ENCODE data around the gene HTR5A.

HTR5A gene

GRCh38 chr7:155107126-155107525 is 37.0 kb downstream of the HTR5A start:
- DNase-seq (ENCODE audit: insufficient read length, low spot score) (no peak), FAIRE-seq (no peak)
- no peak for TF ChIP-seq PAX5 (IDR thresholded peaks at IDR 0.05; ENCODE audit: insufficient read depth, low read length, severe bottlenecking)
- TF ChIP-seq SPI1 (IDR thresholded peaks at IDR 0.05; ENCODE audit: low read depth, low read length), result no peak
- no peak for TF ChIP-seq TAF1 (IDR thresholded peaks at IDR 0.05; ENCODE audit: low read depth, low read length)
- TF ChIP-seq POLR2AphosphoS5 (IDR thresholded peaks at IDR 0.05; ENCODE audit: low read depth, low read length), result no peak
- no peak for TF ChIP-seq POU2F2 (IDR thresholded peaks at IDR 0.05; ENCODE audit: low read depth, low read length)
- no peak for TF ChIP-seq POLR2A (IDR thresholded peaks at IDR 0.05; ENCODE audit: low read depth, low read length)

DNA sequence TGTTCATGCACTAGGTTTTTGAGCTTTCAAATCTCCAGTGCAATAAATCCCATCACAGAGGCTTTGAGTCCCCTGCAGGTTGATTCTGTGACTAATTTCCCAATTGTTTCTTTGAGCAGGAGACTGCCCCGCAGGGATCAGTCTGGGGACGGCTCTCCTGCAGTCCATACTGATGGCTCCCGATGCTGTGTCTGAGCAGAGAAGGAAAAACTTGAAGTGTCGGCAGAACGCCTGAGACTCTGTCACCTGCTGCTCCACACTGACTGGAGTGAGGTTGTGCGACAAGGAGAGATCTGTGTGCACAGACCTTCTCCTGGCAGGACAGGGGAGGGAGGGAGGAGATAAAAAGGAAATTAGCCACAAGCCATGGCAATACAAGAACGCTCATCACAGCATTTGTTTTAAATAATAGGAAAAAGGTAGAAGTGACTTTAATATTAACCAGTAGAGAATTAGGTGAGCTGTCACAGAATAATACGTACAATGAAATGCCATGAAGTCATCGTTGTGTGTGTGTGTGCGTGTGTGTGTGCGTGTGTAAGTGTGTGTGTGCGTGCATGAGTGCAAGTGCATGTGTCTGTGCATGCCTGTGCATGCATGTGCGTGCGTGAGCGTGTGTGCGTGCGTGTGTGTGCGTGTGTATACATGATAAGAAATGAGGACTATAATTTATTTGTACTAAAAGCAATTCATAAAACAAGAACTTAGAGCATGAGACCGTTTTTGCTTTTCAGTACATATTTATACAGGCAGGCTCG is 38.2 kb downstream of the HTR5A start:
- FAIRE-seq (no peak), DNase-seq (ENCODE audit: insufficient read length, low spot score) (no peak)
- TF ChIP-seq POU2F2 (IDR thresholded peaks at IDR 0.05; ENCODE audit: low read depth, low read length) (no peak), POLR2AphosphoS5 (IDR thresholded peaks at IDR 0.05; ENCODE audit: low read depth, low read length) (no peak)

DNA sequence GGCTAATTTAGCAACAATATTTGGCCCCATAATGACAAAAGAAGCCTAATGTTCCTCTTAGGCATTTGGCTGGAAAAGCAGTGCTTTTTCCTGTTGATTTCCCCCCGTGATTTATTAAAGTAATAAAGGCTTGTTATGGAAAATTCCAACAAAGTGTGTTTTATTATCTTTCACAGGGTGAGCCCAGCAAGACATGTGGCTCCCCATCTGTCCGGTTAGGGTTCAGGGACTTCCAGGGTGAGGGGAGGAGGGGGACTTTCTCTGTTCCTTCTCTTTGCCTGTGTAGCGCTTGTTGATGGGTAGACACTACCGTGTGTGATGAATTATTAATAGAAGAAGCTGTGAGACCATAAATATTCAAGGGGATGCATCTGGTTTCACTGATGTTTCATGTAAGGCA is 39.0 kb downstream of the HTR5A start:
- TF ChIP-seq POLR2A (IDR thresholded peaks at IDR 0.05; ENCODE audit: low read depth, low read length) (no peak), POU2F2 (IDR thresholded peaks at IDR 0.05; ENCODE audit: low read depth, low read length) (no peak), PAX5 (IDR thresholded peaks at IDR 0.05; ENCODE audit: insufficient read depth, low read length, severe bottlenecking) (no peak), SPI1 (IDR thresholded peaks at IDR 0.05; ENCODE audit: low read depth, low read length) (no peak), TAF1 (IDR thresholded peaks at IDR 0.05; ENCODE audit: low read depth, low read length) (no peak), POLR2AphosphoS5 (IDR thresholded peaks at IDR 0.05; ENCODE audit: low read depth, low read length) (no peak)
- FAIRE-seq (no peak), DNase-seq (ENCODE audit: insufficient read length, low spot score) (no peak)

- no peak for DNase-seq (ENCODE audit: insufficient read length, low spot score)
- TF ChIP-seq POLR2AphosphoS5 (IDR thresholded peaks at IDR 0.05; ENCODE audit: low read depth, low read length) (no peak), PAX5 (IDR thresholded peaks at IDR 0.05; ENCODE audit: insufficient read depth, low read length, severe bottlenecking) (no peak)
- FAIRE-seq, result no peak
These were observed 45.2 kb downstream of the HTR5A start for GRCh38 chr7:155115288-155115687.

DNA sequence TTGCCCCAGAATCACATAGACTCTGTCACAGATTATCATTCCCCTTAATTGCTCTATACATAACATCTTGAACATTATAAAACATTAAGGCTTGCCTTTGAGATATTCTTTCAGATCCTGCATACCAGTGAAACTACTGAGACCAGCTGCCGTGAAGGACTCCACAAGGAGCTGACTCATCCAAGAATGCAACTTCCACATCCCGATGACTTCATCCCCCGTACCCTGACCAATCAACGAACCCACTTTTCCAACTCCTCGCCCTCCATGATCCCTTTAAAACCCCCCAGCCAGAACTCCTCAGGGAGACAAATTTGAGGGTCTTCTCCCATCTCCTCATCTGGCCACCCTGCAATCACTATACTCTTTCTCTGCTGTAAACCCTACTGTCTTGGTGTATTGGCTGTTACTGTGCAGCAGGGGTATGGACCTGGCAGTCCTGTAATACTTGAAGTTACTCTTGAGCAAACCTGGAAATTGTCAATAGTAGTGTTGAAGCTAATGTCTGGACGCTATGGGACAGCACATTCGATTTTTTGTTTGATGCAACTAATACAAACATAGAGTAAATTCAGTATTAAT is 49.8 kb downstream of the HTR5A start:
- FAIRE-seq (no peak), DNase-seq (ENCODE audit: insufficient read length, low spot score) (no peak)
- TF ChIP-seq POU2F2 (IDR thresholded peaks at IDR 0.05; ENCODE audit: low read depth, low read length), result no peak

GRCh38 chr7:155120460-155120859 is 50.3 kb downstream of the HTR5A start:
- DNase-seq (ENCODE audit: insufficient read length, low spot score) (no peak), FAIRE-seq (no peak)
- no peak for TF ChIP-seq POLR2AphosphoS5 (IDR thresholded peaks at IDR 0.05; ENCODE audit: low read depth, low read length)
- TF ChIP-seq PAX5 (IDR thresholded peaks at IDR 0.05; ENCODE audit: insufficient read depth, low read length, severe bottlenecking), result no peak
- no peak for TF ChIP-seq POU2F2 (IDR thresholded peaks at IDR 0.05; ENCODE audit: low read depth, low read length)
- TF ChIP-seq SPI1 (IDR thresholded peaks at IDR 0.05; ENCODE audit: low read depth, low read length), result no peak
- TF ChIP-seq POLR2A (IDR thresholded peaks at IDR 0.05; ENCODE audit: low read depth, low read length), result no peak
- TF ChIP-seq TAF1 (IDR thresholded peaks at IDR 0.05; ENCODE audit: low read depth, low read length), result no peak

GRCh38 chr7:155122831-155123230 is 52.7 kb downstream of the HTR5A start:
- no peak for DNase-seq (ENCODE audit: insufficient read length, low spot score)
- no peak for TF ChIP-seq TAF1 (IDR thresholded peaks at IDR 0.05; ENCODE audit: low read depth, low read length)
- FAIRE-seq, result no peak

DNA sequence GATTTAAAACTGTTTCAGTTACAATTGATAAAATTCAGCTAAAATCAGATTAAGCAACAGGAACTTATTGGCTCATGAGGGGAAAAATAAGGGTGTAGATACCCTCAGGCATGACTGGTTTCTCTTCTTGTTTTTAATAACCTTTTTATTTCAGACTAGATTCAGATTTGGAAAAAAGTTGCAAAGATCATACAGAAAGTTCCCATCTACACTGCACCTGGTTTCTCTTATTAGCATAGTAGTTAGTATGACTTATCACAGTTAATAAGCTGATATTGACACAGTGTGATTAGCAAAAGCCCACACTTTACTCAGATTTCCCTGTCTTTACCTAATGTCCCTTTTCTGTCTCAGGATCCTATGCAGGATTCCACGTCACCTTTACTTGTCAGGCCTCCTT is 53.3 kb downstream of the HTR5A start:
- TF ChIP-seq POU2F2 (IDR thresholded peaks at IDR 0.05; ENCODE audit: low read depth, low read length) (no peak), POLR2AphosphoS5 (IDR thresholded peaks at IDR 0.05; ENCODE audit: low read depth, low read length) (no peak), SPI1 (IDR thresholded peaks at IDR 0.05; ENCODE audit: low read depth, low read length) (no peak), TAF1 (IDR thresholded peaks at IDR 0.05; ENCODE audit: low read depth, low read length) (no peak), PAX5 (IDR thresholded peaks at IDR 0.05; ENCODE audit: insufficient read depth, low read length, severe bottlenecking) (no peak), POLR2A (IDR thresholded peaks at IDR 0.05; ENCODE audit: low read depth, low read length) (no peak)
- FAIRE-seq (no peak), DNase-seq (ENCODE audit: insufficient read length, low spot score) (no peak)

GRCh38 chr7:155124706-155125105 is 54.6 kb downstream of the HTR5A start:
- no peak for TF ChIP-seq POU2F2 (IDR thresholded peaks at IDR 0.05; ENCODE audit: low read depth, low read length)
- TF ChIP-seq SPI1 (IDR thresholded peaks at IDR 0.05; ENCODE audit: low read depth, low read length), result no peak
- no peak for TF ChIP-seq POLR2A (IDR thresholded peaks at IDR 0.05; ENCODE audit: low read depth, low read length)
- TF ChIP-seq POLR2AphosphoS5 (IDR thresholded peaks at IDR 0.05; ENCODE audit: low read depth, low read length), result no peak
- TF ChIP-seq PAX5 (IDR thresholded peaks at IDR 0.05; ENCODE audit: insufficient read depth, low read length, severe bottlenecking), result no peak
- no peak for TF ChIP-seq TAF1 (IDR thresholded peaks at IDR 0.05; ENCODE audit: low read depth, low read length)
- no peak for DNase-seq (ENCODE audit: insufficient read length, low spot score)
- FAIRE-seq, result no peak

- FAIRE-seq (no peak), DNase-seq (ENCODE audit: insufficient read length, low spot score) (no peak)
- no peak for TF ChIP-seq SPI1 (IDR thresholded peaks at IDR 0.05; ENCODE audit: low read depth, low read length)
These were observed 59.1 kb downstream of the HTR5A start for GRCh38 chr7:155129186-155129585.

DNA sequence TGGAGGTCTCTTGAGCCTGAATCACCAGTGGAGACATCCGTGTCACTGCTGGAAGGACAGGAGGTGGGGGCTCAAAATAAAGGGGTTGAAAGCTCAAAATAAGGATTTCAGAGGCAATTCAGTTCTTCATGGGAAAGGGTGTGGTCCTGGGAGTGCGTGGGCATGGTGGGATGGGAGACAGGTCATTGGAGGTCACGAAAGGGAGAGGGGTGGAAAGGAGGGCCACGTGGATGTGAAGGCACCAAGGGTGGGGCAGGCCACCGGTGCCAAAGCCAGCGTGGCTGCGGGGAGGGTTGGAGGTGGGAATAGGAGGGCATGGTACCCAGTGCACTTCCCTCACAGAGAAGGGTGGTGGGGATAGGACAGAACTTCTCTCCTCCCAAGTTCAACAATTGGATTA is 59.7 kb downstream of the HTR5A start:
- TF ChIP-seq TAF1 (IDR thresholded peaks at IDR 0.05; ENCODE audit: low read depth, low read length) (no peak), PAX5 (IDR thresholded peaks at IDR 0.05; ENCODE audit: insufficient read depth, low read length, severe bottlenecking) (no peak), POLR2AphosphoS5 (IDR thresholded peaks at IDR 0.05; ENCODE audit: low read depth, low read length) (no peak), SPI1 (IDR thresholded peaks at IDR 0.05; ENCODE audit: low read depth, low read length) (no peak), POLR2A (IDR thresholded peaks at IDR 0.05; ENCODE audit: low read depth, low read length) (no peak), POU2F2 (IDR thresholded peaks at IDR 0.05; ENCODE audit: low read depth, low read length) (no peak)
- FAIRE-seq (no peak), DNase-seq (ENCODE audit: insufficient read length, low spot score) (no peak)
